WI38 (cell line): ENCODE results near the gene SUN2.

Source experiments
- H3K4me3 ChIP-seq: 2 replicates; pipeline ENCODE4 v1.5.1; 2011; ENCODE audit warnings: low read depth, mild to moderate bottlenecking, control low read depth, low read length
- TF ChIP-seq, protein P1 (sequence below): IDR thresholded peaks from 2 replicates; pipeline ENCODE4 v1.5.1; 2012; ENCODE audit warnings: low read depth, mild to moderate bottlenecking, control low read depth, low read length

The SUN2 gene

DNA sequence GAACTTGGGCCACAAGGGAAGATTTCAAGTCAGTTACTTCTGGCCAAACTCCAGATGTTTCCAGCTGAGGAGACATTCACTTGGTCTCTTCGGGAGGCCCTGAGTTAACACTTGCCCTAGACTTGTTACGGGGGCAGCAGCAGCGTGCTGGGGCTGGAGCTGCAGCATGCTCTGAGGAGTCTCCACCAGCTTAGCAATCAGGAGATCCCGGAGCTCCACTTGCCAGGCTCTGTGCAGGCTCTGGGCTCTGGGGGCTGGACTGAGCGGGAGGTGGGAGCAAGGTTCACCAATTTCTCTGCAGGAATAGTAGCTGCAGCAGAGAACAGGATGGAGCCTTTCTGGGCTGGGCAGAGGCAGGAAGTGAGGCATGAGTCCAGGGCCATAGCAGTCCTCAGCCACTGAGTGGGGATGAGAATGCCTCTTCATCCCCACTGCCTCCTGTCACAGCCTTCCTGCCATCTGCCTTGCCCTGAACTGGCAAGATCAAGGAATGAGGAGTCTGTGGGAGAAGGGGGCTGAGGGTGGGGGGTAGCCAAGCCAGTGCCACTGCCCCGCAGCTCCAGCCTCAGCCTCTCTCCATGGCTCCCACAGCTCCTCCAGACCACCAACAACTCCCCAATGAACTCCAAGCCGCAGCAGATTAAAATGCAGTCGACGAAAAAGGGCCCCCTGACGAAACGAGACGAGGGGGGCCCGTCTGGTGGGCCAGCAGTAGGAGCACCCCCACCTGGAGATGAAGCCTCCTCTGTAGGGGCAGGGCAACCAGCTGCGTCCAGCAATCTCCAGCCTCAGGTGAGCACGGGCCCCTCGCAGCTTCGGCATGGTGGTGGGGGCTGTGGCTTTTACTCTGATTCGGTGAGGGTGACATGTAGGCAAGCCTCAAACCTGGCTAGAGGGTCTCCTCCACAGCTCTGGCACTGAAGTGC is 26.7 kb downstream of the SUN2 start:
- H3K4me3 ChIP-seq = no peak overlapping the region
- TF ChIP-seq, protein P1, sequence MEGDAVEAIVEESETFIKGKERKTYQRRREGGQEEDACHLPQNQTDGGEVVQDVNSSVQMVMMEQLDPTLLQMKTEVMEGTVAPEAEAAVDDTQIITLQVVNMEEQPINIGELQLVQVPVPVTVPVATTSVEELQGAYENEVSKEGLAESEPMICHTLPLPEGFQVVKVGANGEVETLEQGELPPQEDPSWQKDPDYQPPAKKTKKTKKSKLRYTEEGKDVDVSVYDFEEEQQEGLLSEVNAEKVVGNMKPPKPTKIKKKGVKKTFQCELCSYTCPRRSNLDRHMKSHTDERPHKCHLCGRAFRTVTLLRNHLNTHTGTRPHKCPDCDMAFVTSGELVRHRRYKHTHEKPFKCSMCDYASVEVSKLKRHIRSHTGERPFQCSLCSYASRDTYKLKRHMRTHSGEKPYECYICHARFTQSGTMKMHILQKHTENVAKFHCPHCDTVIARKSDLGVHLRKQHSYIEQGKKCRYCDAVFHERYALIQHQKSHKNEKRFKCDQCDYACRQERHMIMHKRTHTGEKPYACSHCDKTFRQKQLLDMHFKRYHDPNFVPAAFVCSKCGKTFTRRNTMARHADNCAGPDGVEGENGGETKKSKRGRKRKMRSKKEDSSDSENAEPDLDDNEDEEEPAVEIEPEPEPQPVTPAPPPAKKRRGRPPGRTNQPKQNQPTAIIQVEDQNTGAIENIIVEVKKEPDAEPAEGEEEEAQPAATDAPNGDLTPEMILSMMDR = no peak

DNA sequence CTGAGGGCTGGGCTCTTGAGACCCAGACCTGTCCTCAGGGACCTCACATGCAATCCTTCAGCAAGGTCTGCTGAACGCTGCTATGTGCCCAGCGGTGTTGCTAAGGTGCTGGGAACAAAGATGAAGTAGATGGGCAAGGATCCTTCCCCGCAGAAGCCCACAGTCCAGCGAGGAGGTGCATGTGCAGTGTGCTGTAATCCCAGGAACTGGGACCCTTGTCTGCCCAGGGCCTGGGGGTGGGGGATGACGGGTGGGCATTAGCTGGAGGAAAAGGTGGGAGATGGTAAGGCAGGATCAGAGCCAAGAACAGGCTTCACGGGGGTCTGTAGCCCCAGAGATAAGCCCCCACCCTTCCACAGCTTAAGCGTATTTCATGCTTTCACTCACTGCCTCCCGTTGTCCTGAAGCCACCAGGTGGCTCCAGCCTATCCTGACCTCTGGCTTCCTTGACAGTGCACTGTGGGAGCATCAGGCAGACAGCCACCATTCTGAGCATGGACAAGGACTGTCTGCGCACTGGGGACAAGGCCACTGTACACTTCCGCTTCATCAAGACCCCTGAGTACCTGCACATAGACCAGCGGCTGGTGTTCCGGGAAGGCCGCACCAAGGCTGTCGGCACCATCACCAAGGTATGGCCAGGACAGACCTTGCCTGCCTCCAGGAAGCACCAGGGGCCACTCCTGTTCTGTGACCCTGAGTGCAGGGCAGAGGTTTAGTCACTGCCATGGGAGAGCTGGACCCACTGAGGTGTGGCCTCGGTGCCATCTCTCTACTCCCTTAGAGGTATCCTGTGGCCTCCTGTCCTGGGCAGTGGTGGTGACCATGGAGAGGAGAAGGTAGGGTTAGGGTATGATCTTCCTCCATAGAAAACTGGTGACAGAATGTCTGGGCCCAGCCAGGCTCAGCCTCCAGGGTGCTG is 28.0 kb downstream of the SUN2 start:
- H3K4me3 ChIP-seq = no peak overlapping the region
- TF ChIP-seq, protein P1 = no peak

DNA sequence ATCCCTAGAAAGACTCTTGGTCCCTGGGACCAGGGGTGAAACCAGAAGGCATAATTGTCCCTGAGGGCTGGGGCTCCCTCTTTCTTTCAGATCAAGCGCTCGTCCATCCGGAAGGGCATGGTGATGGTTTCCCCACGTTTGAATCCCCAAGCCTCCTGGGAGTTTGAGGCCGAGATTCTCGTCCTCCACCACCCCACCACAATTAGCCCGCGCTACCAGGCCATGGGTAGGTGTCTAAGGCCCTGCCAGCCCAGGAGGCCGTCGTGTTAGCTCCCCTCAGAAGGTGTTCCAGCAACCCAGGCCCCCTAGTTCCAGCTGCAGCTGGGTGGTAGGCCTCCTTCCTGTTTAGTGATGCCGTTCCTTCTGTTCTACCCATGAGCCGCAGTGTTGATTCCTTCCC is 28.7 kb downstream of the SUN2 start:
- TF ChIP-seq, protein P1 = no peak
- no peak overlapping the region for H3K4me3 ChIP-seq

DNA sequence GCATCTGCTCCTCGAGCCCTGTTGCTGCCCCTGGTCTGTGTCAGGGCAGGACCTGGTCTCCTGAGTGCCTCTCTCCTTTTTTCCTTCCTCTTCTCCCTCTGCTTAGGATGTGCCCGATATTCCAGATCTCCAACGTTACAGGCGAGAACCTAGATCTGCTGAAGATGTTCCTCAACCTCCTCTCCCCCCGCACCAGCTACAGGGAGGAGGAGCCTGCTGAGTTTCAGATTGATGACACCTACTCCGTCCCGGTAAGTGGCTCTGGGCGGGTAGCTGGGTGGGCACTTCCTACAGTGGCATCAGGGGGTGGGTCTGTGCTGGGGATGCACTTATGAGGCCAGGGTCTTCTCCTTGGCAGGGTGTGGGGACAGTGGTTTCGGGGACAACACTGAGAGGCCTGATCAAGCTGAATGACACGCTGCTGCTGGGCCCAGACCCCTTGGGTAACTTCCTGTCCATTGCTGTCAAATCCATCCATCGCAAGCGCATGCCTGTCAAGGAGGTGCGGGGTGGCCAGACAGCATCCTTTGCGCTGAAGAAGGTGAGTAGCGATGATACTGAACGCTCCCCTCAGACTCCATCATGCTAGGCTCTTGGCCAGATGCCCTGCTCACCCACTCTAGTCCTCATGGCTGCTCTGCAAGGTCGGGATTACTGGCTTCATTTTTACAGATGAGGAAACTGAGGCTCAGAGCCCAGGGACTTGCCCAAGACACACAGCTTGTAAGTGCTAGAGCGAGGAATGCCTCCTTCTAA is 29.7 kb downstream of the SUN2 start:
- TF ChIP-seq, protein P1 = no peak
- H3K4me3 ChIP-seq = no peak overlapping the region

DNA sequence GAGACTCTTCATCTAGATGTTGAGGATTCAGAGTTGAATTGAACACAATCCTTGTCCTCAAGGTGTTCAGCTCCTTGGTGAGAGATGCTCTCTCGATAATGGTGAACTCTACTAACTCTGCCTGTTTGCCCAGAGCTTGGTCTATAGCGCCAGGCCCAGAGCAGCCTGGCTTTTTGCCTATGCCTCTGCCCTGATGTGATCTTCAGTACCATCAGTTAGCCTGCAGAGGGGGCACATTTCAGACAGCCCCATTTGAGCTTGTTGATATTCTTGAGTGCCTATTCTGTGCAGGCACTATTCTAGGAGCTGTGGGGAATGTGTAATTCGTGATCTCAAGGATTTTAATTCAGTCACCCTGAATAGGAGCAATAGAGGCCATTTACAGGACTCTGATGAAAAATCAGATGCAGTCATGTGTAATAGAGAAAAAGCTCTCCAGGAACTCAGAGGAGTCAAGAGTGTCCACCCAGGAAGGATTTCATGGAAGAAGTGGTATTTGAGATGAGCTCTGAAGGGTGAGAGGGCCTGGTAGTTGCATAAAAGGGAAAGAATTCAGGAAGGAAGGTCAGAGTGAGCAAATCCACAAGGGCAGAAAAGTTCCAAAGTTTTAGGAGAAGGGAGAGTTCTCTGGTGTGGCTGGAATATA is 30.7 kb downstream of the SUN2 start:
- TF ChIP-seq, protein P1 = peak; percentile 55
- H3K4me3 ChIP-seq = no peak overlapping the region

DNA sequence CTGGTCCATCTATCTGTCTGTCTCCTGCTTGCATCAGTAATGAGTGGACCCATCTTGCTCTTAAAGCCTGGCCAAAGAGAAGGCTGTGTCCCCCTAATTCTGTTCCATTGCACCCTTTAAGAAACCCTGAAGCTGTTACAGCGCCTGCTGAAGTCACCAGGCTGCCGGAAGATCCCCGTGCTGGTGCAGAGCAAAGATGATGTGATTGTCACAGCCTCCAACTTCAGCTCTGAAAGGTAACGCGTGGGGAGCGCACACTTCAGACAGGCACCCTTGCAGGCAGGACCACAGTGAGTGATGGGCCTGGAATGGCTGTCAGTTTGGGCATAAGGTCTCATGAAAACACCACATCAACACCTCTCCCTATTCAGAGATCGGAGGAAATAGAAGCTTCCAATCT is 31.6 kb downstream of the SUN2 start:
- no peak overlapping the region for H3K4me3 ChIP-seq
- TF ChIP-seq, protein P1 = no peak
